NCI-H1436 (cell line): ENCODE results near the gene DQX1.

Source experiments
- DNase-seq: peaks from one replicate; lab custom pipeline; 2025; lab: John Stamatoyannopoulos, UW

DQX1 gene

GRCh38 chr2:74532222-74532621 is 6.2 kb upstream of the DQX1 start:
- no peak for DNase-seq

DNA sequence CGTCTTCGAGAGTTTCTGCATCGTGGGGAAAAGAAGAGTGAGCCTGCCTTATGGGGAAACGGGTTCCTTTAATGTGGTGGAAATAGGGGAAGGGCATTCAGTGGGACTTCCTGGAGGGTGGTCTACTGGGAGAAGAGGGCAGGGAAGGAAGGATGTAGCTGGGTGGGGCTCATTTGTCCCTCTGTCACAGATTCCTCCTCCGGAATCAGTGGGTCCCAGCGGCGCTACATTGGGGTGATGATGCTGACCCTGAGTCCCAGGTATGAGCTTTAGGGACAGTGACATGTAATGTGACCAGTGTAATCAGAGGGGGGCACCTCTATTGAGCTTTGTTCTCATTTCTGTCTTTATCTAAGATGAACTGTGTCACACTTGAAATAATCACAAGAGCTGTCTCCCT is 5.6 kb upstream of the DQX1 start:
- no peak for DNase-seq

GRCh38 chr2:74530239-74531187 is 4.5 kb upstream of the DQX1 start:
- no peak for DNase-seq

DNA sequence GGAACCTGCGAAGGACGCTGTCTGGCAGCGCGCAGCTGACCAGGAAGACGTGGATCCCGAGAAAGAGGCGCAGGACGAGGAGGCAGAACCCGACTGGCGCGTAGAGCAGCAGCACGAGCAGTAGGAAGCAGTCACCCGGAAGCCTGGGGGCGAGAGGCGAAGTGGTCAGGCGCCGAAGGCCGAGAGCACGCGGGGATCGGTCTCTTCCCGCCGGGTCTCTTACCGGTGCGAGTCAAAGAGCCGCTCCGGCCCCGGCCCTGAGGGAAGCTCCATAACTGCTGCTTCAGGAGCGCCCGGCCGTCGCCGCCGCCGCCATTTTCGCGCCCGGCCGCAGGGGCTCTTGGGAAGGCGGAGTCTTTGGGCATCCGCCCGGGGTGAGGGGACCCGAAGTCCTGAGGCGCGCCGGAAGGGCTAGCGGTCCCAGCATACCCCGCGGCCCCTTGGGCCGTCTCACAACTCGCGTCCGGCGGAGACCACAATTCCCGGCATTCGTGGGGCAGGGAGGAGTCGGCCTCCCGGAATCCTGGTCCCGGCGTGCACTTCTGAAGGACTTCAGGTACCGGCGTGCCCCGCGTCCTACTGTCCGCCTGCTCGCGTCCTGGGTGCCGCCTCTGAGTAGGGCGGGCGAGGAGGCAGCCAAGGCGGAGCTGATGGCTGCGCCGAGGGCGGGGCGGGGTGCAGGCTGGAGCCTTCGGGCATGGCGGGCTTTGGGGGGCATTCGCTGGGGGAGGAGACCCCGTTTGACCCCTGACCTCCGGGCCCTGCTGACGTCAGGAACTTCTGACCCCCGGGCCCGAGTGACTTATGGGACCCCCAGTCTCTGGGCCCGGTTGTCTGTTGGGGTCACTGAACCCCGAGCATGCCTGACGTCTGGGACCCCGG is 3.6 kb upstream of the DQX1 start, which contains the start of the genes AUP1 and HTRA2:
TSS of gene AUP1 (minus strand) at position 350 of the 882 bp plus-strand sequence. CDS start at position 273, 77 bp downstream.
TSS of gene HTRA2 (plus strand) at position 577 of the 882 bp plus-strand sequence. CDS start at position 651, 74 bp downstream.
- DNase-seq: peak; percentile 97

DNA sequence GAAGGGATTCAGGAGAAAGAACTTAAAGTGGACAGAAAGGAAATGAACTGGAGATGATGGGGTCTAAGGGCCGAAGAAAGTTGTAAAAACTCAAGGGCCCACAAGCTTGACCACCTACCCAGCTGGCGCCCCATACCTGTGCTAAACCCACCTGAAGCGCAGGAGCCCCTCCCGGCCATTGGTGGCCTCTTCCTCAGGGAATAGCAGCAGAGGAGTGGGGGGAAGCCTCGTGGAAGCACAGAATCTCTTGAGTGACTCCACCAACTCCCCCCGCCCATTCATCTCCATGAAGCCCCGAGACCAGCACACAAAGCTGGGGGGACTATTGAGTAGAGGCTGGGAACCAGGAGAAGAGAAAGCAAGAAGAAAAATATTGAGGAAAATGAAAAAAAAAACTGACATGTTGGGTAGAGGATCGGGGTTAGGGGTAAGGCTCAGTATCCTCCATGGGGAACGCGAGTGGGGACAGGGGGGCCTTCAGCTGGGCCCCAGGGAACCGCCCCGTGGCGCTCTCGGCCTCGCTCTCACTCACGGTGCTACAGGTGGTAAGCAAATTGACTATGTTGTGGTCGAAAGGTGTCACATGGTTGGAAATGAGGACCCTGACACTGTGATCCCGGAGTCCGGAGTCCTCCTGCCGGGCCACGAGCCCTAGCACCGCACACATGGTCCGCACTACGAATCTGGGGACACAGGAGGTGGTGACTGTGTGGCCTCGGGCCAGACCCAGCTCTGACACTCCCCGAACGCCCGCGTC is 2.7 kb upstream of the DQX1 start:
- DNase-seq: no peak

- DNase-seq: no peak
Measured at GRCh38 chr2:74527741-74528140, 1.7 kb upstream of the DQX1 start.

DNA sequence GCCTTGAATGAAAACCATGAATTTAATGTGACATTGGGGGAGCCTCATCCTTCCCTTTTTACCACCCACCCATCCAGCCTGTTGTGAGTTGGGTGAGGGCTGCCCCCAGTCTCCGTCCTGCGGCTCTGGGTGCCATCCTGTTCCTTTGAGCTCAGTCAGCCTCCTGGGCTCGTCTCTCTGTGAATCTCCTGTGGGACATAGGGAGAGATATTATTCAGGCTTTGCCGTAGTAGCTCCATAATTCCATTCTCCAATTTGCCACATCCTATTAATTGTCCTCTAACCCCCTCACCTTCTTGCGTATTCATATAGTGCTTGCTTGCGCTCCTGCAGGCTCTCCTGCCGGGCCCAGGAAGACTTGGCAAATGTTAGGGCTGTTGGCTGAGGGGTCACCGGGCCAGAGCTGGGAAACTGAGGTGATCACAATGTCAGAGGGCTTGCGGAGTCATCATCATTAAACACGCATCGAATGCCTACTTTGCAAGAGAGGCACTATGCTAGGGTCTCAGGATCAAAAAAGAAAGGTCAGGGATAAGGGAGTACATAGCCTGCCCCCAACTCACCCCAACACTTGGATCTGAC is 709 bp upstream of the DQX1 start:
- no peak for DNase-seq

DNA sequence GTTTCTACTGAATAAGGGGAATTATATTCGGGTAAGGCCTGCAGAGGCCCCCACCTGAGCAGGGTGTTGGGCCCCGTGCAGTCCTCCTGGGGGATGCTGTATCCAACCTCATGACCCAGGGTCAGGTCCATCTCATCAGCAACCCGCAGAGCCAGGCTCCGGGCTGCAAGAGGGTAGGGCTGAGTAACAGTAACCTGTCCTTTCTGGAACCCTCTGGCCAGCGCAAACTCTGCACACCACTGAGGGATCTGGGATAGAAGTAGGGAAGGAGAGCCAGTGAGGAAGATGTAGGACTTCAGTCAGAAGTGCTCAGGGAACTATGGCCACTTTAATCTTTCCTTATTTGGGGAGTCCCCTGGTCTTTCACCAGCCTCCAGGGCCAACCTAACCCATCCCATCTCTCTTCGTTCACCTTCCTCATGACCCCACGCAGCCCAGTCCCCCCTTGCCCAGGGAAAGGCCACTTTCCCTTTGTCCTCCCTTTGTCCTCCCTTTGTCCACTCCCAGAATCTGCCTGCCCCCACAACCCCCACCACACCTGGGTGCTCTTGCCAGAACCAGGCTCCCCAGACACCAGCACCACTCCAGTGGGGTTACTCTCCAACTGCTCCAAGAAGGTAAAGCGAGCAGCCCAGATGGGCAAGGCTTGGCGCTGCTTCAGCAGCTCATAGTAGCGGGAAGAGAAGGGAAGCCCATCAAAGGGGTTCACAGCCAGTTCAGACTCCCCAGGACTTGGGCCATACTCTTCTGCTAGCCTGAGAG is 895 bp downstream of the DQX1 start:
- DNase-seq: no peak

DNA sequence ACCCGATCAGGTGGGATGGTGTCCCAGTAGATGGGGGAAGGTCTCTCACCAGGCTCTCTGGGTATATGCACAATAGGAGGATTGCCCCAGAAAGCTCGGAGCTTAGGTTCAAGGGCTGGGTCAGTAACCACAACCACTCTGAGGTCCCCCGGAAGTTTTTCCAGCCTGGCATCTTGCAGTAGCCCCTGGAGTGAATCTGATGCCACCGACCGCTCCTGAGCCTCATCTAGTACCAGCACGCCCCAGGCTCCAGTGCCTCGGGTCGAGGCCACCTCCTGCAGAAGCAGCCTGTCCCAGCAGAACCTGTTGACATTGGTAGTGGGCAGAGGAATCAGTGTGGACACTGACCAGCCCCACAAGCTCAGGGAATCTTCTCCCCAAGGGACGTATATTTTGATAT is 2.0 kb downstream of the DQX1 start:
- no peak for DNase-seq

DNA sequence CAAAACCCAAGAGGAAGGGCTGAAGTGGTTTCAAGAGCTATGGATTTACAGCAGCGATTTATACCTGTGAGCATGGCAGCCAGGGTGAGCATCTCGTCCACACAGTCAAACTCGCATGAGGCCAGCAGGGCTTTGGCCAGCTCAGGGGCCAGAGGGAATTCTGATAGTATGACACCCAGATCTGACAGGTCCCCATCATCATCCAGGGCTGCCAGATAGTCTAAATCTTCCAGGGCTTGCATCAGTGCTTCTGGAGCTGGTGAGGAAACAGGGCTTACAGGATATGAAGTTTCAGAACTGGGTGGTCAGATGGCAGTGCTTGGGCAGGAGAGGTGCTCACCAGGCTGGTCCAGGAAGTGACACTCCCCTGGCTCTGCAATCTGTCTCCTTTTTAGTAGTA is 3.5 kb downstream of the DQX1 start:
- no peak for DNase-seq

- DNase-seq: no peak
Measured at GRCh38 chr2:74516650-74517049, 9.4 kb downstream of the DQX1 start.

GRCh38 chr2:74515981-74516633 is 9.9 kb downstream of the DQX1 start:
- no peak for DNase-seq

DNA sequence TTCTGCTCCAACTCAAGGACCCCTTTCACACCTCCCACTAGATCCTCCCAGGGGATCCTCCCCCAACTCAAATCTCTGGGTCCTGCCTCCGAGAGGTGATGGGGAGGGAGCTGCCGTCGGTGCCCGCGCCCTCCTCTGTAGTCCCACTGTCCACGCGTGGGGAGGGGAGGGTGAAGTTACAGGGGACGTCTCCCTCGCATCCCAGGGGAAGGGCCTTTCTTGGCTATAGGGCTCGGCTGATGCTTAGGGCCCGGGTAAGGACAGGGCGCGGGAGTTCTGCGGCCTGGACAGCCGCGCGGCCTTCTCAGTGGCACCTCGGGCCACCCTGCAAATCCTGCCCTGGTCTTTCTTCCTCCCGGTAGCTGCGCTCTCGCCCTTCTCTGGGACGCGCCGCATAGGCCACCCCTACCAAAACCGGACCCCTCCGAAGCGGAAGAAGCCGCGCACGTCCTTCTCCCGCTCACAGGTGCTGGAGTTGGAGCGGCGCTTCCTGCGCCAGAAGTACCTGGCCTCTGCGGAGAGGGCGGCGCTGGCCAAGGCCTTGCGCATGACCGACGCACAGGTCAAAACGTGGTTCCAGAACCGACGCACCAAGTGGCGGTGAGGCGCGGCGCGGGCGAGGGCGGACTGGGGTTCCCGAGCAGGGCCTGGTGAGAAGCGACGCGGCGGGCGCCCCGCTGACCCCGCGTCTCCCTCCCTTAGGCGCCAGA is 10.6 kb downstream of the DQX1 start:
- no peak for DNase-seq

GRCh38 chr2:74514368-74515270 is 11.4 kb downstream of the DQX1 start, which contains the start of gene TLX2:
TLX2 (plus strand) TSS chr2:74514450; CDS start chr2:74514807, 357 bp downstream.
- DNase-seq: peak; percentile 17

DNA sequence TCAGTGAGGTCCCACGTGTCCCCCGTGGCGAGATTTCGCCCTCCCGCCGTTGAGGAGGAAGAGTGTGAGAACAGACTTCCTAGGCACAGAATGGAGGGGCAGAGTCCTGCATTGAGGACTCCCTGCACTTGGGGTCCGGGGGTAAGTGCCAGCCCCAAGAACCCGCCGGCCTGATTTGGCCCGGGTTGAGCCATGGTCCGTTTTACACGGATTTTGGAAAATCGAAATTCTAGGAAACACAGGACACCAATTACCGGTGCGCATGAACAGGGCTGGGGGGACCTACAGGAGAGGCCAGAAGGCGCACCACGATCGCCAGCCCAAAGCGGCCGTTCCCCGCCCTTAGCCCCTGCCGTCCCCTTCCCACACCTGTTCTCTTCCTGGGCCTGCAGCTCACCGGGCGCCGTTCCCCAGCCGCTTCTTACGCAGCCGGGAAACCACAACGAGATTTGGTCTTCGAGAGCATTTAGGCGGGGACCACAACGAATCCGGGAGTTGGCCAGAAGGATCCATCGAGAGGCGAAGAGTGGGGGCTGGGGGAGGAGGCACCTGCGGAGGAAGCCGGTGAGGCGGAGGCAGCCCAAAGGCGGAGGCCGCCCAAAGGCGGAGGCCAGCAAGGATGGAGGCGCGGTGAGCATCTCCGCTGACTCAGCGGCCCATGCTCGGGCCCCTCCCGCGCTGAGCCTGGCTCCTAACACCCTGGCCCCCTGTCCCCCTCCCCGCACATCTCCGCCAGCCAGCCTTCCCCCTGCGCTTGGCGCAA is 12.2 kb downstream of the DQX1 start:
- DNase-seq: no peak

- no peak for DNase-seq
Measured at GRCh38 chr2:74512744-74513604, 13.1 kb downstream of the DQX1 start.
